ENCODE data around the gene GTPBP8.

GRCh38 chr3:112984485-112984884, 6.3 kb upstream of the GTPBP8 start:
- TF ChIP-seq CTCF (IDR thresholded peaks at IDR 0.05 in 2 of 3, conservative IDR thresholded peaks at IDR 0.05 in 1 of 3; ENCODE audit: borderline replicate concordance in 1 of 3, insufficient read depth in 1 of 3, low read depth in 2 of 3, low read length in 2 of 3) = no peak
- TF ChIP-seq EZH2 (IDR thresholded peaks at IDR 0.05) = no peak
- TF ChIP-seq TCF7L2 (IDR thresholded peaks at IDR 0.05; ENCODE audit: borderline replicate concordance, extremely low read depth, insufficient read depth, insufficient read length) = no peak
- no peak for TF ChIP-seq SP1 (IDR thresholded peaks at IDR 0.05; ENCODE audit: low read depth)
- no peak for TF ChIP-seq MAX (IDR thresholded peaks at IDR 0.05)
- no peak for TF ChIP-seq CEBPB (IDR thresholded peaks at IDR 0.05; ENCODE audit: low read depth)
- TF ChIP-seq YY1 (IDR thresholded peaks at IDR 0.05; ENCODE audit: extremely low read depth, insufficient replicate concordance, low read depth, low read length) = no peak
- no peak for TF ChIP-seq EZH2phosphoT487 (IDR thresholded peaks at IDR 0.05; ENCODE audit: borderline replicate concordance)
- no peak for TF ChIP-seq SIN3A (IDR thresholded peaks at IDR 0.05; ENCODE audit: low read depth)
- TF ChIP-seq ATF3 (IDR thresholded peaks at IDR 0.05) = no peak
- no peak for TF ChIP-seq RAD21 (IDR thresholded peaks at IDR 0.05; ENCODE audit: low read depth)

Data from HCT116 (cell line).